Natural killer cell (primary cell): Measurements from ENCODE around the gene APOE. TPM values are rescaled to one million over a fixed set of nuclear protein-coding genes. Genes with fewer than 3 reads are reported as not detected.

Experiments used
- ATAC-seq, 3 donors: fragments of 150-1000 bp in 2 of 3; fragments of 200-7000 bp in 1 of 3; cut with Tn5 transposase; 1 replicate in 1 of 3; 2 replicates in 2 of 3; pipeline ENCODE4 v1.10.0; 2021; ENCODE audit warnings: mild to moderate bottlenecking in 2 of 3, moderate library complexity in 2 of 3
- DNase-seq, 2 donors: peaks; one replicate each; pipeline versions ENCODE4 v3.0.0 to v3.0.0-alpha.2; 2013 to 2021; ENCODE audit warnings: mixed read lengths in 1 of 2
- H3K27ac ChIP-seq: one replicate; pipeline ENCODE4 v1.5.1; 2013; ENCODE audit warnings: mild to moderate bottlenecking, low read length
- H3K27me3 ChIP-seq: one replicate; pipeline ENCODE4 v1.6.1; 2013; ENCODE audit warnings: low read length; ENCODE audit not compliant: control insufficient read depth, insufficient read depth
- H3K36me3 ChIP-seq: one replicate; pipeline ENCODE4 v1.6.1; 2013; ENCODE audit warnings: low read length; ENCODE audit not compliant: control insufficient read depth, insufficient read depth
- H3K4me1 ChIP-seq: one replicate; pipeline ENCODE4 v1.6.1; 2013; ENCODE audit warnings: low read length; ENCODE audit not compliant: control insufficient read depth, insufficient read depth
- H3K4me3 ChIP-seq: one replicate; pipeline ENCODE4 v1.5.1; 2013; ENCODE audit warnings: low read length
- H3K9me3 ChIP-seq: one replicate; pipeline ENCODE4 v1.6.1; 2013; ENCODE audit warnings: low read length; ENCODE audit not compliant: control insufficient read depth, insufficient read depth
- H3K27ac Mint-ChIP-seq, 2 donors: one replicate each; pipeline ENCODE4 v1.8.0; 2022; ENCODE audit warnings: mild to moderate bottlenecking in 2 of 2, mixed read lengths in 2 of 2, moderate library complexity in 1 of 2
- H3K27me3 Mint-ChIP-seq, 2 donors: one replicate each; pipeline ENCODE4 v1.8.0; 2022; ENCODE audit warnings: low read depth in 2 of 2, mixed read lengths in 2 of 2
- H3K36me3 Mint-ChIP-seq: one replicate; pipeline ENCODE4 v1.8.0; 2022; ENCODE audit warnings: mixed read lengths
- H3K4me1 Mint-ChIP-seq, 2 donors: one replicate each; pipeline ENCODE4 v1.8.0; 2022; ENCODE audit warnings: mixed read lengths in 2 of 2
- H3K4me3 Mint-ChIP-seq: one replicate; pipeline ENCODE4 v1.8.0; 2022; ENCODE audit warnings: mild to moderate bottlenecking, moderate library complexity, mixed read lengths
- H3K9me3 Mint-ChIP-seq, 2 donors: one replicate each; pipeline ENCODE4 v1.8.0; 2022; ENCODE audit warnings: mixed read lengths in 2 of 2
- CTCF ChIP-seq: fragments of 200-600 bp; IDR thresholded peaks from one replicate; pipeline ENCODE4 v1.8.0; 2022; ENCODE audit warnings: antibody characterized with exemption
- WGBS: methylation state at CpG from one replicate; pipeline ENCODE4 v1.1.7; 2013; ENCODE audit warnings: missing lambda C conversion rate; ENCODE audit not compliant: insufficient coverage; 5-methylcytosine and 5-hydroxymethylcytosine counted together
- intact Hi-C: fragments of 100-400 bp; cut with micrococcal nuclease; formaldehyde crosslinking; loops from one replicate; pipeline ENCODE4 v1.14.2; 2022
- total RNA-seq, 4 donors: library from RNA; stranded (reverse); fragments of 120-200 nt in 1 of 4; gene quantifications; one replicate each; pipeline versions ENCODE4 v1.2.3 to v1.2.4, GENCODE V29; 2013 to 2022

APOE gene
- total RNA-seq, 3 donors from 2014 or later (not counting 1 experiment from before 2014, with no cell fraction given) = 0.45 to 2.7 (median 1.3) TPM

- peak overlapping the region; percentile 94 to 95 for H3K27ac Mint-ChIP-seq
- H3K27me3 Mint-ChIP-seq = no peaks in the 10 kb centered on the region
- ATAC-seq (peak; percentile 3 to 9 (median 8)), DNase-seq (no peak)
- no peaks in the 10 kb centered on the region for H3K27me3 ChIP-seq
- H3K4me1 ChIP-seq = peaks cover 45% of the 10 kb centered on the region
- TF ChIP-seq CTCF = no peak
- peaks cover 54 to 56% of the 10 kb centered on the region in 2 donors for H3K4me1 Mint-ChIP-seq
- no peaks in the 10 kb centered on the region for H3K9me3 Mint-ChIP-seq
- H3K4me3 Mint-ChIP-seq = peak overlapping the region; percentile 96
- peaks cover 7% of the 10 kb centered on the region for H3K36me3 ChIP-seq
- no peaks in the 10 kb centered on the region for H3K36me3 Mint-ChIP-seq
- no peaks in the 10 kb centered on the region for H3K9me3 ChIP-seq
- 6% methylated on average over 40 of the region's 40 CpGs for WGBS
- H3K4me3 ChIP-seq = peak overlapping the region; percentile 92
- peak overlapping the region; percentile 70 for H3K27ac ChIP-seq
- intact Hi-C loops = loop anchor here (1.0 kb wide), 1 partner anchor 223 kb away; the partner anchor contains the start of genes BLOC1S3 and TRAPPC6A
Measured at GRCh38 chr19:44955505-44956439, 50.2 kb downstream of the APOE start.

- no peaks in the 10 kb centered on the region for H3K9me3 Mint-ChIP-seq
- DNase-seq = no peak
- H3K27ac Mint-ChIP-seq = peak overlapping the region; percentile 94 to 95
- H3K4me1 Mint-ChIP-seq = peaks cover 49 to 56% of the 10 kb centered on the region in 2 donors
- no peaks in the 10 kb centered on the region for H3K27me3 ChIP-seq
- intact Hi-C loops = no loop called here
- H3K9me3 ChIP-seq = no peaks in the 10 kb centered on the region
- H3K27ac ChIP-seq = no peak overlapping the region
- TF ChIP-seq CTCF = no peak
- H3K27me3 Mint-ChIP-seq = no peaks in the 10 kb centered on the region
- peaks cover 49% of the 10 kb centered on the region for H3K4me1 ChIP-seq
- peaks cover 12% of the 10 kb centered on the region for H3K36me3 ChIP-seq
- ATAC-seq = no peak
- WGBS = 95% methylated on average over 7 of the region's 7 CpGs
- peak overlapping the region; percentile 52 for H3K4me3 Mint-ChIP-seq
- no peaks in the 10 kb centered on the region for H3K36me3 Mint-ChIP-seq
- no peak overlapping the region for H3K4me3 ChIP-seq
Measured at GRCh38 chr19:44957526-44957925, 51.9 kb downstream of the APOE start.

GRCh38 chr19:44958090-44958489 is 52.5 kb downstream of the APOE start:
- Mint-ChIP-seq H3K9me3 (no peaks in the 10 kb centered on the region), H3K27me3 (no peaks in the 10 kb centered on the region), H3K4me3 (no peak overlapping the region), H3K27ac (no peak overlapping the region), H3K4me1 (peaks cover 49 to 56% of the 10 kb centered on the region in 2 donors), H3K36me3 (no peaks in the 10 kb centered on the region)
- Histone ChIP-seq H3K36me3 (peaks cover 13% of the 10 kb centered on the region), H3K27me3 (no peaks in the 10 kb centered on the region), H3K27ac (no peak overlapping the region), H3K4me3 (no peak overlapping the region), H3K4me1 (peaks cover 49% of the 10 kb centered on the region), H3K9me3 (no peaks in the 10 kb centered on the region)
- DNase-seq = no peak
- ATAC-seq = no peak
- WGBS = 87% methylated on average over 9 of the region's 9 CpGs
- TF ChIP-seq CTCF = no peak
- intact Hi-C loops = no loop called here

Other genes starting within 250 kb of the APOE start
- 1 to 10 TPM; 2.6 to 4.1 (median 2.7) TPM for gene CEACAM19, start 234.3 kb upstream of the APOE start, total RNA-seq
- not detected for gene CEACAM16, start 206.6 kb upstream of the APOE start, total RNA-seq
- 100 to 1,000 TPM; 152 to 199 (median 164) TPM for gene BCL3, start 157.1 kb upstream of the APOE start, total RNA-seq
- not detected for gene CBLC, start 127.9 kb upstream of the APOE start, total RNA-seq
- gene BCAM, start 96.7 kb upstream of the APOE start, total RNA-seq = not detected
- 10 to 100 TPM in 1 of 3 donors, 1 to 10 TPM in 2; 1.6 to 10.3 (median 2.7) TPM for gene NECTIN2, start 59.5 kb upstream of the APOE start, total RNA-seq
- gene TOMM40, start 14.5 kb upstream of the APOE start, total RNA-seq = 10 to 100 TPM; 22.4 to 29.1 (median 23.5) TPM
- not detected for gene APOC1, start 8.8 kb downstream of the APOE start, total RNA-seq
- not detected for gene APOC4, start 36.4 kb downstream of the APOE start, total RNA-seq
- not detected for gene APOC2, start 40.3 kb downstream of the APOE start, total RNA-seq
- gene CLPTM1, start 49.6 kb downstream of the APOE start, total RNA-seq = 100 to 1,000 TPM in 2 of 3 donors, 10 to 100 TPM in 1; 97.1 to 125 (median 120) TPM
- gene RELB, start 95.7 kb downstream of the APOE start, total RNA-seq = 100 to 1,000 TPM in 2 of 3 donors, 10 to 100 TPM in 1; 92.4 to 119 (median 105) TPM
- 100 to 1,000 TPM; 142 to 160 (median 146) TPM for gene CLASRP, start 133.2 kb downstream of the APOE start, total RNA-seq
- gene ZNF296, start 170.7 kb downstream of the APOE start, total RNA-seq = 1 to 10 TPM; 5.1 to 8.0 (median 8.0) TPM
- 10 to 100 TPM; 27.7 to 28.7 (median 27.9) TPM for gene GEMIN7, start 173.5 kb downstream of the APOE start, total RNA-seq
- 10 to 100 TPM; 23.8 to 29.3 (median 25.0) TPM for gene PPP1R37, start 187.4 kb downstream of the APOE start, total RNA-seq